Measurements from ENCODE around the gene IL1R2. TPM values are rescaled to one million over a fixed set of nuclear protein-coding genes. Genes with fewer than 3 reads are reported as not detected.
"Not testable (repeated sequence)": the region's sequence is repeated elsewhere in the genome, so short reads cannot be mapped to it uniquely, and the experiment has no call there.

Gene IL1R2
- total RNA-seq, 1 donor from 2014 or later, result 0.50 TPM

DNA sequence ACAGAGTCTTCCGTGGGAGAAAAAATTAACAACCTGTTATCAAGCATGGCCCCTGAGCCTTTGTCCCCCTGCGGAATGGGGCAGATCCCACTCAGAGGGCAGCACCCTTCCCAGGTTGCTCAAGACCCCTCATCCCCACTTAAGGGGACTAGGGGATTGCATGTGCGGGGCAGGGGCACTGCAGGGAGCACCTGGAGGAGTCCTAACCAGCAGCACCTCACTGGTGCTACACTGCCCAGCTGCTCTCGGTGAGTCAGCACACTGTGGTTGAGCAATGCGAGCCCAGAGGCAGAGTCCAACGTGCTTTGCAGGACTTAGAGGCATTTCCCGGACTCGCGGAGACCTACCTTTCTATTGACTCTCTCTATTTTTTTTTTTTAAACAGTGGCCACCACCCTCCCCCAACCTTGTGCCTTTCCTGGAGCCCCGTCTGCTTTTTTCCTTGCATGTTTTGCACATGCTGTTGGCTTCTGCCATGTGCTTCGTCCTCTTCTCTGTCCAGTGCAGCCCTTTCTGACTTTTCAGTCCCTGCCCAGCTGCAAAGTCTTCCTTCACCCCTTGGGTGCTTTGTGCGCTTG lies 74.0 kb downstream of the IL1R2 start:
- H3K27me3 ChIP-seq (ENCODE audit: control insufficient read depth, insufficient read depth, low read length), result no peaks in the 10 kb centered on the region
- TF ChIP-seq, protein P1, sequence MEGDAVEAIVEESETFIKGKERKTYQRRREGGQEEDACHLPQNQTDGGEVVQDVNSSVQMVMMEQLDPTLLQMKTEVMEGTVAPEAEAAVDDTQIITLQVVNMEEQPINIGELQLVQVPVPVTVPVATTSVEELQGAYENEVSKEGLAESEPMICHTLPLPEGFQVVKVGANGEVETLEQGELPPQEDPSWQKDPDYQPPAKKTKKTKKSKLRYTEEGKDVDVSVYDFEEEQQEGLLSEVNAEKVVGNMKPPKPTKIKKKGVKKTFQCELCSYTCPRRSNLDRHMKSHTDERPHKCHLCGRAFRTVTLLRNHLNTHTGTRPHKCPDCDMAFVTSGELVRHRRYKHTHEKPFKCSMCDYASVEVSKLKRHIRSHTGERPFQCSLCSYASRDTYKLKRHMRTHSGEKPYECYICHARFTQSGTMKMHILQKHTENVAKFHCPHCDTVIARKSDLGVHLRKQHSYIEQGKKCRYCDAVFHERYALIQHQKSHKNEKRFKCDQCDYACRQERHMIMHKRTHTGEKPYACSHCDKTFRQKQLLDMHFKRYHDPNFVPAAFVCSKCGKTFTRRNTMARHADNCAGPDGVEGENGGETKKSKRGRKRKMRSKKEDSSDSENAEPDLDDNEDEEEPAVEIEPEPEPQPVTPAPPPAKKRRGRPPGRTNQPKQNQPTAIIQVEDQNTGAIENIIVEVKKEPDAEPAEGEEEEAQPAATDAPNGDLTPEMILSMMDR (IDR thresholded peaks at IDR 0.05; ENCODE audit: insufficient read depth, low read length, poor library complexity, severe bottlenecking), result no peak
- no peak overlapping the region for H3K4me3 ChIP-seq (ENCODE audit: low read depth, low read length)
- H3K36me3 ChIP-seq (ENCODE audit: control insufficient read depth, insufficient read depth, low read length), result peaks cover 2% of the 10 kb centered on the region
- peak; percentile 71 for DNase-seq (ENCODE audit: low read depth)

DNA sequence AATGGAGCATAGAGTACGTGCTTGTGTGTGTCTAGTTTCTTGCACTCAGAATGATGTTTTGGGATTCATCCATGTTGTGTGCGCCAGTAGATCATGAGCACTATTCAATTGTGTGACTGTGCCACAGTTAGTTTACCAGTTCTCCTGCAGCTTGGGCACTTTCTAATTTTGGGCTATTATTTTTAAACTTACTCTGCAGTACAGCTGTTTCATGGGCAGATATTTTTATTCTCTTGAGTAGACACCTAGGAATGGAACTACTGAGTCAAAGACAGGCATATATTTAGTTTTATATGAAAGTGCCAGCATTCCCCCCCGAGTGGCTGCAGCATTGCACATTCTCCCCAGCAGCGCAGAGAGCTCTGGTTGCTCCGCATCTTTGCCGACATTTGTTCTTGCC lies 74.8 kb downstream of the IL1R2 start:
- no peaks in the 10 kb centered on the region for H3K27me3 ChIP-seq (ENCODE audit: control insufficient read depth, insufficient read depth, low read length)
- peaks cover 2% of the 10 kb centered on the region for H3K36me3 ChIP-seq (ENCODE audit: control insufficient read depth, insufficient read depth, low read length)
- no peak for DNase-seq (ENCODE audit: low read depth)
- H3K4me3 ChIP-seq (ENCODE audit: low read depth, low read length), result no peak overlapping the region
- TF ChIP-seq, protein P1 (IDR thresholded peaks at IDR 0.05; ENCODE audit: insufficient read depth, low read length, poor library complexity, severe bottlenecking), result no peak

DNA sequence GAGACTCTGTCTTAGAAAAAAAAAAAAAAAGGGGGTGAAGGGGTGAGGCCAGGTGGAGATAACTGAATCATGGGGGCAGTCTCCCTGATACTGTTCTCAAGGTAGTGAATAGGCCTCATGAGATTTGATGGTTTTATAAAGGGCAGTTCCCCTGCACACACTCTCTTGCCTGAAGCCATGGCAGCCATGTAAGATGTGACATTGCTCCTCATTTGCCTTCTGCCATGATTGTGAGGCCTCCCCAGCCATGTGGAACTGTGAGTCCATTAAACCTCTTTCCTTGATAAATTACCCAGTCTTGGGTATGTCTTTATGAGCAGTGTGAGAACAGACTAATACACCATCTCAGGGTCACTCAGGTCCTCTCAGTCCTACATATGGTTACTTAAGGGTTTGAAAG lies 76.4 kb downstream of the IL1R2 start:
- H3K27me3 ChIP-seq (ENCODE audit: control insufficient read depth, insufficient read depth, low read length); H3K36me3 ChIP-seq (ENCODE audit: control insufficient read depth, insufficient read depth, low read length); H3K4me3 ChIP-seq (ENCODE audit: low read depth, low read length); DNase-seq (ENCODE audit: low read depth): not testable (repeated sequence)

DNA sequence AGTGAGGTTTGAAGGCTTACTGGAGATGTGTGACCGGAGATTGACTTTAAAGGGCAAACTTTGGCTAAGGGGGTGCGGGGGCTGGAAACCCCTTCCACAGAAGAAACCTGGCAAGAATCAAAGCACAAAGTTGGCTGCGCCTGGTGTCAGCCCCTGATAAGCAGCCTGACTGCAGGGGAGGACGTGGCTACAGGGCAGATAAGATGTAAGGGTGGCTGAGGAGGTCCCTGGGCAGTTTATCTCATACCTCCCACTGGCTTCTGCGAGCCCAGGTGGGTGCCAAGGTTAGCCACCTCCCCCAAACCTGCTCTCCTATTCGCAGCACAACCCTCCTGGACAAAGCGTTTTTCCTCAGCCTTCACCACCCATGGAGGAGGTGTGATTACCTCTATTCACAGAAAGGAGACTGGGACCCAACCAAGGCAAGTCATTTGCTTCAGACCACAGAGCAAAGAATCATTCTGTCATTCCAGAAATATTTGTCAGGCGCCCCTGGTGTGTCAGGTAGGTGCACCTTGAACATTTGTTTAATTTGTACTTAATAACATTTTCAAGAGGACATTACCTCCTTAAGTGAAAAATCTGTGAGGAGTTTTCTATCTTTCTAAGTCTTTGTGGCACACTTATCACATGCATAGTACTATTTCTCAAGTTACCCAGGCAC lies 77.7 kb downstream of the IL1R2 start:
- no peaks in the 10 kb centered on the region for H3K27me3 ChIP-seq (ENCODE audit: control insufficient read depth, insufficient read depth, low read length)
- peaks cover 2% of the 10 kb centered on the region for H3K36me3 ChIP-seq (ENCODE audit: control insufficient read depth, insufficient read depth, low read length)
- TF ChIP-seq, protein P1 (IDR thresholded peaks at IDR 0.05; ENCODE audit: insufficient read depth, low read length, poor library complexity, severe bottlenecking), result no peak
- no peak for DNase-seq (ENCODE audit: low read depth)
- H3K4me3 ChIP-seq (ENCODE audit: low read depth, low read length), result no peak overlapping the region

DNA sequence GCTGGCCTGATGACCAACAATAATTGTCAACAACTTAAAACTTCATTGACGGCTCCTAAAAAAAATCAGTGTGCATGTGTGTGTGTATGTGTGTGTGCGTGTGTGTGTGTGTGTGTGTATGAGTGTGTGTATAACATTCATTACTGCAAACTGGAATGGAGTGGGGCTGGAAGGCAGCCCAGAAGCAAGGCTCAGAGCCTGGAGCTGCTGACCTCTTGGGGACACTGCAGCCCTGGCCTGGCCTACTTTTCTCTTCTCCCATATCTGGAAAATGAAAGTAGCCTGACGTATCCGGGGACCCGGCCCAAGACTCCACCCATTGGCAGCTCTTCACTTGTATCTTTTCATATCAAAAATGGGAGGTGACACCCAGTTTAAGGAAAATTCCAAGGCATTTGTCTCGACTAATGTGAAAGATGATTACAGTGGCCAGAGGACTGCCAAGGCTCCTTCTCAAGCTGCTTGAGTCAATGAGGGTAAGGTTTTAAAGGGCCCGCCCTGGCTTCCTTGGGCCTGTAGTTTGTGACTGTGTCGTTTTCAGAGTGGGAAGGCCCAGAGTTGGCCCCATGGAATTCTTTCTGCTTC lies 78.4 kb downstream of the IL1R2 start:
- Histone ChIP-seq H3K36me3 (ENCODE audit: control insufficient read depth, insufficient read depth, low read length) (peaks cover 1% of the 10 kb centered on the region), H3K27me3 (ENCODE audit: control insufficient read depth, insufficient read depth, low read length) (no peaks in the 10 kb centered on the region), H3K4me3 (ENCODE audit: low read depth, low read length) (no peak overlapping the region)
- no peak for DNase-seq (ENCODE audit: low read depth)
- TF ChIP-seq, protein P1 (IDR thresholded peaks at IDR 0.05; ENCODE audit: insufficient read depth, low read length, poor library complexity, severe bottlenecking), result no peak

DNA sequence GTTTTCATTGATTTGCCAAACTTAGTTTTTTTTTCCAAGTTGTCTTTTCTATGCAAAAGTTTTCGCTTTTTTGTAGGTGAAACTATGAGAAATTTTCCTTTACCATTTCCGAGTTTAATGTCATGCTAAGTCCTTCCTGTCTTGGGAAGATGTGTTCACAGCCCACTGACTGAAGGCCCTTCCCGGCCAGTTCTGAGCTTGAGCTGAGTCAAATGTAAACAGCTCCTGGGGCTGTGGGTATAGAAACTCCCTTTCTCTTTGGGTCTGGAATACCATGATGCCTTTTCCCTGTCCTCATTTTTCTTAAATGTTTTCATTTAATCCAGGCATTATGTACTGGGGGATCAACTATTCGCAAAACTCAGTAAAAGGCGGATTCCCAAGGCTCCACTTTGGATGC lies 81.0 kb downstream of the IL1R2 start:
- DNase-seq (ENCODE audit: low read depth), result no peak
- TF ChIP-seq, protein P1 (IDR thresholded peaks at IDR 0.05; ENCODE audit: insufficient read depth, low read length, poor library complexity, severe bottlenecking), result no peak
- Histone ChIP-seq H3K36me3 (ENCODE audit: control insufficient read depth, insufficient read depth, low read length) (no peaks in the 10 kb centered on the region), H3K4me3 (ENCODE audit: low read depth, low read length) (no peak overlapping the region), H3K27me3 (ENCODE audit: control insufficient read depth, insufficient read depth, low read length) (no peaks in the 10 kb centered on the region)

Data from kidney epithelial cell (primary cell).